ENCODE data around the gene INTS1.

The INTS1 gene

GRCh38 chr7:1468643-1469298 lies 35.4 kb downstream of the INTS1 start:
- no peak for TF ChIP-seq CTCF (conservative IDR thresholded peaks at IDR 0.05; ENCODE audit: low read length)
- DNase-seq (ENCODE audit: low read depth) = no peak
- H3K4me3 ChIP-seq (ENCODE audit: low read length) = no peak overlapping the region

- TF ChIP-seq CTCF (conservative IDR thresholded peaks at IDR 0.05; ENCODE audit: low read length) = no peak
- DNase-seq (ENCODE audit: low read depth) = no peak
- H3K4me3 ChIP-seq (ENCODE audit: low read length) = no peak overlapping the region
These were observed 36.0 kb downstream of the INTS1 start for GRCh38 chr7:1468203-1468602.

- no peak overlapping the region for H3K4me3 ChIP-seq (ENCODE audit: low read length)
- TF ChIP-seq CTCF (conservative IDR thresholded peaks at IDR 0.05; ENCODE audit: low read length) = no peak
- DNase-seq (ENCODE audit: low read depth) = peak; percentile 63
These were observed 37.5 kb downstream of the INTS1 start for GRCh38 chr7:1466524-1467271.

GRCh38 chr7:1464694-1465093 lies 39.5 kb downstream of the INTS1 start:
- H3K4me3 ChIP-seq (ENCODE audit: low read length) = no peak overlapping the region
- DNase-seq (ENCODE audit: low read depth) = no peak
- TF ChIP-seq CTCF (conservative IDR thresholded peaks at IDR 0.05; ENCODE audit: low read length) = no peak

- no peak for DNase-seq (ENCODE audit: low read depth)
- H3K4me3 ChIP-seq (ENCODE audit: low read length) = no peak overlapping the region
- TF ChIP-seq CTCF (conservative IDR thresholded peaks at IDR 0.05; ENCODE audit: low read length) = no peak
These were observed 40.4 kb downstream of the INTS1 start for GRCh38 chr7:1463676-1464223.

GRCh38 chr7:1461646-1462375 lies 42.4 kb downstream of the INTS1 start:
- TF ChIP-seq CTCF (conservative IDR thresholded peaks at IDR 0.05; ENCODE audit: low read length) = no peak
- DNase-seq (ENCODE audit: low read depth) = no peak
- no peak overlapping the region for H3K4me3 ChIP-seq (ENCODE audit: low read length)

All from AG10803 (cell line).